ENCODE measurements around the gene ZNF350. TPM values are rescaled to one million over a fixed set of nuclear protein-coding genes. Genes with fewer than 3 reads are reported as not detected.

The ZNF350 gene
- 11.2 and 17.9 TPM in 2 replicates for total RNA-seq

DNA sequence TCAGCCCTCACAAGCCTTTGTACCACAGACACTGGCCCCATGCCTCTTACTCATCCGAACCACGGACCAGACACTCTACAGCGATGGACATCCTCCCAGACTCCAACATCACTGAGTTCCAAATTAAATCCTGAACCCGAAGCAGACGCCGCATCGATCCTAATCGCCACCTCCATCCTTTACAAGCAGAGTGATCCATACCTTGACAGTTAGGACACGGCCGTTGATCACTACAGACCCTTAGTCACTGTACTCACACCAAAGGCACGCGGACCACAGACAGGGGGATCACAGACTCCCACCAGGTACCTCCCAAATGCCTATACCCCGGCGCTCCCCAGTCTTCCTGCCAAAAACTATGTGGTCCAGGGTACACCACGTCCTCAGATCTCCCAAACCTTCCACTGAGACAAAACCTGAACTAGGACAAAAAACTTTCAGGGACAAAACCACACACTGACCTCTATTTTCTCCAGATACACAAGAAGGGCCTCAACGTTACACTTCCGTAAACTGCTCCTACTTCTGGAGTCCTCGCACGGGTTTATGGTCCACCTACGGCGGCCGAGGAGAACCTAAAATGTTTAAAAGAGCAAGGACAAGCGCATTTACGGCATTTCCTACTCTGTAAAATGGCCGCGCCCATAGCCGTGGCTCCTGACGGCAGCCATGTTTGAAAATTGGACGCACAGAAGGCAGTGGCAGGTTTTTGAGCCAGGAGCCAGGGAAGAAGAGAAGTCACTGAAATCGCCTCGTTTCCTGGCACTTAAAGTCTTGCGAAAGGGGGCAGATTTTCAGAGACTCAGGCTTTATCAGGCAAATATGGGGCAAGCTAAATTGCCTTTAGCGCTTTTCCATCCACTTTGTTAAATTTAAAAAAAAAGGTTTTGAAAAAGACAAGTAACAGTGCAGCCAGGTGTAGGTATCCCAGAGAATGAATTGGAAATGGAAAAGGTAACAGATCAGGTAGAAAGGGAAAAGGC, at the start of gene ZNF350:
TSS of gene ZNF350 (minus strand) at position 532 of the 983 bp plus-strand sequence. CDS start 12,480 bp downstream, outside the sequence.

DNA sequence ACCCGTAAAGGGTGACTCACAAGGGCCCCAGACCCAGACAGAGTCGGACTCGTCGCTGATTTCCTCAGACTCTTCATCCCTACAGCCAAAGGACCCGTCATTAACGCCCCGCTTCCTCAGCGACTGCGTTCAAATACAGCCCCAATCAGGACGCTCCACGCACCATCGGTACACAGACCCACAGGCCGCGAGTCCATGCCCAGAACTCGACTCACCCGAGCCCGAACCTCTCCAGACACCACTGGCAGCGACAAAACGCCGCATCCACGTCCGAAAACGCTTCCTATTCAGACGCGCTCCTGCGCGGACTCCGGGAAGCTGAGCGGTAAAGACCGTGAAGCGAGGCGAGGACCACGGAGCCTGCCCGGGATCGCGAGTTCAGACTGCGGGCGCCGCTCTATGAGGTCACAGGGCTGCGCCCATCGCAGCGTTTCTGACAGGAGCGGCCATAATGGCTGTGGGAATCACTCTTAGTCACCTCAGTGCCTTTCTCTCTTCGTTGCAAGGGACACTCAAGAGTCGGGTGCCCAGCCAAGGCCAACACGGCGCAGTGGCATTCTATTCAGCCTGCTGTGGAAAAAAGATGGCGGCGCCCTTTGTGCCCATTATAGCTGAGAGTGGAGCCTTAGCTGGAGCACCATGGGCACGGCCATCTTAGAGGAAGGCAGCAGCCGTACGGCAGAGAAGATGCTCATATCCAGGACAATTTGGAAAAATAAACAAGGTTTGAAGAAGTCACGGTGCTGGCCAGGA, 41.6 kb upstream of the ZNF350 start, which contains the start of gene ZNF614:
TSS of gene ZNF614 (minus strand) at position 353 of the 753 bp plus-strand sequence. CDS start 2,634 bp downstream, outside the sequence.

DNA sequence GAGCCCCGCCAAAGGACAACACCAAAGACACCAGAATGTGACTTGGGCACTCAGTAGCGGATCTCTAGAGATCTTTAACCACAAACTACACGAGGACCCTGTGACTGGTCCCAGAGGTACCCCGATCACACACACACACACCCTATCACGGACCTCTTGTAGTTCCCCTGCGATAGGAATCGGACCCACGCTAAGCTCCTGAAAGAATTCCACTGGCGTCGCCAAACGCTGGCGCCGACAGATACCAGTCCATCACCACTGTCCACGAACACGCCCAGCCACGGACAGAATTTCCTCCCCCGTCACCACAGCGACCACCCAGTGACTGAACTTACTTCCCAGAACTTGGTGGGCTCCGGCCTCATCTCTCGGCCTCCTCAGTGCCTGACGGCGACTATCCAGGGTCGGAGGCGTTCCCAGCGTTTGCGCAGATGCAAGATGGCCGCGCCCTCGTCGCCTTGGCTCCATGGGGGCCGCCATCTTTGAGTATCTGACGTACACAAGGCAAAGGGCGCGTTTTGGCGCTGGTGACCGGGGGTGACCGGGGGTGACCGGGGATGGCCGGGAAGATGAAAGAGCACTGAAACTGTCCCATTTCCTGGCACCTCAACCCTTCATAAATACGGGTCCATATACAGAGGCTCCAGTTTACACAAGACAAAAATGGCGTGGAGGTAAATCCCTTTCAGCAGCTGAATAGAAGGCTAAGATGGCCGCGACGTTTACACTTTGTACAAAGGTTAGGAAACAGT, 21.3 kb upstream of the ZNF350 start, which contains the start of gene ZNF615:
TSS of gene ZNF615 (minus strand) at position 406 of the 752 bp plus-strand sequence. CDS start 4,500 bp downstream, outside the sequence.

DNA sequence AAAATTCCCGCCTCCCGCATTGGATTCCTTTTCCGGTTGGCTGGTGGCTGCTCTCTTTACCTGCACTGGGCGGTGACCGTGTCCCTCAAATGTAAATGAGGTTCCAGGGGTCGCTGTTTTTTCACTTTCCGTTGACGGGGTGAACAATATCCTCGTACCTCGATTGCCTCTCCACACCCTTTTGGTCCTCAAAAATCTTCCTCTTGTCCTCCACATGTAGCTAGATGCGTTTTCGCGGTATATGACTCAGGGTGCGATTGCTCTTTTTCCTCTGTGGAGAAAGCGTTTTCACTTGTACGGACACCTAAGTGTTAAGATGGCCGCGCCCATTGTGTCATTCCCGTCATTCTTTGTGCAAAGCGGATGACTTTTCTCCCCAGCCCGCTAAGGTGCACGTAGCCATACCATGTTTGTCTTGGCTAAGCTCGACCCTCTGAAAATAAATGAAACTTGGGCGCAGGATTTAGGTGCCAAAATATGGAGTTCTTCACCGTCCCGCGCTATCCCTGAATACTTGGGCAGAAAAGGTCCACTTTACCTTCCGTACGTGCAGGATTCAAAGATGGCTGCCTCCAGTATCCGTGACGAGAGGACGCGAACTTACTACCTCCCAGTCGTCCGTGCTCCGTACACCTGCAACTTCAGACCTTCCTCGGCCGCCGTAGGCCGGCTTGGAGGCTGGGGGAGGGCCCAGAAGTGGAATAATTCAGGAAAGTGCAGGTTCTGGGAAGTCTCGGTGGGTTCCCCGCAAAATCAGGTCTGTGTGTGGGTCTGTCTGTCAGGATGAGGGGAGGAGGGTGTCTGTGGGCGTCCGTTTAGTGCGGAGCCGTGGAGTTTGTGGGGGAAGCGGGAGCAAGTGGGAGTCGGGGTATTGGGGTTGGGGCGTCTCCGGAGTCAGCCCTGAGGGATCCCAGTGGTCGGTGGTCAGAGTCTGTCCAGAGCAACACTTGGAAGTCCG, 59.6 kb downstream of the ZNF350 start, which contains the start of gene ZNF613:
TSS of gene ZNF613 (plus strand) at position 689 of the 958 bp plus-strand sequence. CDS start 8,749 bp downstream, outside the sequence.

Other genes with a start within 250 kb of the ZNF350 start
- gene FPR1, start 235.0 kb downstream of the ZNF350 start, total RNA-seq: not detected in 2 replicates
- gene FPR2, start 225.7 kb downstream of the ZNF350 start, total RNA-seq: not detected in 2 replicates
- gene FPR3, start 191.7 kb downstream of the ZNF350 start, total RNA-seq: not detected in 2 replicates
- gene ZNF577, start 98.9 kb downstream of the ZNF350 start, total RNA-seq: 10.6 and 11.2 TPM in 2 replicates
- gene ZNF649, start 81.8 kb downstream of the ZNF350 start, total RNA-seq: 5.5 and 8.0 TPM in 2 replicates
- gene ZNF613, start 59.4 kb downstream of the ZNF350 start, total RNA-seq: 7.3 and 9.0 TPM in 2 replicates
- 16.0 and 17.8 TPM in 2 replicates for gene ZNF615, start 21.4 kb upstream of the ZNF350 start, total RNA-seq
- gene ZNF614, start 41.5 kb upstream of the ZNF350 start, total RNA-seq: 14.2 and 15.3 TPM in 2 replicates
- 11.0 and 14.8 TPM in 2 replicates for gene ZNF432, start 62.0 kb upstream of the ZNF350 start, total RNA-seq
- gene ZNF841, start 108.9 kb upstream of the ZNF350 start, total RNA-seq: 26.9 and 39.0 TPM in 2 replicates
- gene ZNF616, start 153.1 kb upstream of the ZNF350 start, total RNA-seq: 9.1 and 12.5 TPM in 2 replicates
- 13.6 and 13.9 TPM in 2 replicates for gene ZNF836, start 184.8 kb upstream of the ZNF350 start, total RNA-seq
- gene PPP2R1A, start 203.2 kb upstream of the ZNF350 start, total RNA-seq: 155 TPM in 2 replicates